Nephron progenitor cell (in vitro differentiated cells): ENCODE data around the gene TNFRSF9.

Source experiments
- DNase-seq: peaks from one replicate; pipeline ENCODE4 v3.0.0; 2021
- H3K27ac Mint-ChIP-seq: 2 replicates; pipeline ENCODE4 v1.8.0; 2021; ENCODE audit warnings: mild to moderate bottlenecking, moderate library complexity, mixed read lengths
- H3K27me3 Mint-ChIP-seq: 2 replicates; pipeline ENCODE4 v1.8.0; 2021; ENCODE audit warnings: mild to moderate bottlenecking, low read depth, mixed read lengths; ENCODE audit not compliant: poor library complexity
- H3K36me3 Mint-ChIP-seq: 2 replicates; pipeline ENCODE4 v1.8.0; 2021; ENCODE audit warnings: low read depth, mixed read lengths
- H3K4me1 Mint-ChIP-seq: 2 replicates; pipeline ENCODE4 v1.8.0; 2021; ENCODE audit warnings: mixed read lengths
- H3K4me3 Mint-ChIP-seq: 2 replicates; pipeline ENCODE4 v1.8.0; 2021; ENCODE audit warnings: mild to moderate bottlenecking, moderate library complexity, mixed read lengths
- H3K9me3 Mint-ChIP-seq: 2 replicates; pipeline ENCODE4 v1.8.0; 2021; ENCODE audit warnings: mild to moderate bottlenecking, moderate library complexity, mixed read lengths
- CTCF ChIP-seq: fragments of 200-600 bp; sonication (generic); IDR thresholded peaks from 2 replicates; pipeline ENCODE4 v1.5.0; 2021; ENCODE audit warnings: antibody characterized with exemption

TNFRSF9 gene

GRCh38 chr1:7984811-7985210 lies 44.2 kb upstream of the TNFRSF9 start:
- Mint-ChIP-seq H3K4me3 (no peak overlapping the region), H3K36me3 (peaks cover 59% of the 10 kb centered on the region), H3K4me1 (peaks cover 26% of the 10 kb centered on the region), H3K9me3 (no peaks in the 10 kb centered on the region), H3K27ac (peak overlapping the region; percentile 64), H3K27me3 (no peaks in the 10 kb centered on the region)
- no peak for DNase-seq
- TF ChIP-seq CTCF: no peak

- H3K9me3 Mint-ChIP-seq: no peaks in the 10 kb centered on the region
- peaks cover 71% of the 10 kb centered on the region for H3K36me3 Mint-ChIP-seq
- no peak overlapping the region for H3K27ac Mint-ChIP-seq
- no peak overlapping the region for H3K4me3 Mint-ChIP-seq
- H3K4me1 Mint-ChIP-seq: peaks cover 26% of the 10 kb centered on the region
- no peak for DNase-seq
- H3K27me3 Mint-ChIP-seq: no peaks in the 10 kb centered on the region
- TF ChIP-seq CTCF: no peak
Observed at GRCh38 chr1:7983086-7983778, 42.6 kb upstream of the TNFRSF9 start.

GRCh38 chr1:7980984-7981383 lies 40.3 kb upstream of the TNFRSF9 start:
- peaks cover 34% of the 10 kb centered on the region for H3K4me1 Mint-ChIP-seq
- no peak overlapping the region for H3K27ac Mint-ChIP-seq
- H3K9me3 Mint-ChIP-seq: no peaks in the 10 kb centered on the region
- H3K4me3 Mint-ChIP-seq: no peak overlapping the region
- no peak for DNase-seq
- peaks cover 63% of the 10 kb centered on the region for H3K36me3 Mint-ChIP-seq
- no peak for TF ChIP-seq CTCF
- no peaks in the 10 kb centered on the region for H3K27me3 Mint-ChIP-seq

GRCh38 chr1:7975212-7975865 lies 34.7 kb upstream of the TNFRSF9 start:
- Mint-ChIP-seq H3K27me3 (peaks cover 3% of the 10 kb centered on the region), H3K36me3 (peaks cover 72% of the 10 kb centered on the region), H3K9me3 (no peaks in the 10 kb centered on the region), H3K4me1 (peaks cover 14% of the 10 kb centered on the region), H3K4me3 (no peak overlapping the region), H3K27ac (no peak overlapping the region)
- DNase-seq: peak; percentile 82
- TF ChIP-seq CTCF: peak; percentile 89

- Mint-ChIP-seq H3K9me3 (no peaks in the 10 kb centered on the region), H3K36me3 (peaks cover 68% of the 10 kb centered on the region), H3K4me1 (peaks cover 14% of the 10 kb centered on the region), H3K27me3 (peaks cover 3% of the 10 kb centered on the region), H3K4me3 (no peak overlapping the region), H3K27ac (no peak overlapping the region)
- no peak for DNase-seq
- no peak for TF ChIP-seq CTCF
Observed at GRCh38 chr1:7973086-7973485, 32.4 kb upstream of the TNFRSF9 start.

- Mint-ChIP-seq H3K4me3 (no peak overlapping the region), H3K27ac (no peak overlapping the region), H3K4me1 (peaks cover 11% of the 10 kb centered on the region), H3K27me3 (peaks cover 3% of the 10 kb centered on the region), H3K9me3 (no peaks in the 10 kb centered on the region), H3K36me3 (peaks cover 67% of the 10 kb centered on the region)
- no peak for DNase-seq
- TF ChIP-seq CTCF: no peak
Observed at GRCh38 chr1:7972285-7972684, 31.6 kb upstream of the TNFRSF9 start.
